Measurements from ENCODE around the gene ZNF280C.

DNA sequence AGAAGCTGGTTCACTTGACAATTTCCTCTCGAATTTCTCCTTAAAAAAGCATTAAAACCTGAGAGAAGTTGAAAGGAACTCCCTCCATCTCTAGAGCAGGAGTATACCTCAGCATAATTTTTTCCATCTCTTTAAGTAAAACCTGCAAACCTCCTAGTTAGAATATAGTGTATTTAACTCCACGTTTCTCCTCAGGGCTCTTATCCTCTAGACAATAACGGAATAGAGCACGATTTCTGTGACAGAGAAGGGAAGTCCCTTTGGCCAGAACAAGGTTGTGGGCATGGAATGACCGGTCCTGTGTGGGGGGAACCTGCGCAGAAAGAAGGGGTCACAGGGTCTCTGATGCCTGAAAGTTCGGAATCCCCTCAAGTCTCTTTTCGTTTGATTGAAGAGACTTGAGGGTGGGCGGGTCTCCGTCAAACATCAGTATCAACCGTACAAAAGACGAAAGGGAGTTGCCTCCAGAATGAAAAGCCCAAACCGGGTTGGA, 697 bp downstream of the ZNF280C start:
- TF ChIP-seq, protein P1, sequence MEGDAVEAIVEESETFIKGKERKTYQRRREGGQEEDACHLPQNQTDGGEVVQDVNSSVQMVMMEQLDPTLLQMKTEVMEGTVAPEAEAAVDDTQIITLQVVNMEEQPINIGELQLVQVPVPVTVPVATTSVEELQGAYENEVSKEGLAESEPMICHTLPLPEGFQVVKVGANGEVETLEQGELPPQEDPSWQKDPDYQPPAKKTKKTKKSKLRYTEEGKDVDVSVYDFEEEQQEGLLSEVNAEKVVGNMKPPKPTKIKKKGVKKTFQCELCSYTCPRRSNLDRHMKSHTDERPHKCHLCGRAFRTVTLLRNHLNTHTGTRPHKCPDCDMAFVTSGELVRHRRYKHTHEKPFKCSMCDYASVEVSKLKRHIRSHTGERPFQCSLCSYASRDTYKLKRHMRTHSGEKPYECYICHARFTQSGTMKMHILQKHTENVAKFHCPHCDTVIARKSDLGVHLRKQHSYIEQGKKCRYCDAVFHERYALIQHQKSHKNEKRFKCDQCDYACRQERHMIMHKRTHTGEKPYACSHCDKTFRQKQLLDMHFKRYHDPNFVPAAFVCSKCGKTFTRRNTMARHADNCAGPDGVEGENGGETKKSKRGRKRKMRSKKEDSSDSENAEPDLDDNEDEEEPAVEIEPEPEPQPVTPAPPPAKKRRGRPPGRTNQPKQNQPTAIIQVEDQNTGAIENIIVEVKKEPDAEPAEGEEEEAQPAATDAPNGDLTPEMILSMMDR (IDR thresholded peaks at IDR 0.05) = no peak
- no peak for TF ChIP-seq POLR2A (IDR thresholded peaks at IDR 0.05)

Data from uterus (tissue), 2 donors.